Fibroblast of lung (primary cell): ENCODE measurements around the gene STK32C.

Experiments used
- CTCF ChIP-seq, 2 donors: IDR thresholded peaks in 1 of 2; conservative IDR thresholded peaks in 1 of 2; 1 replicate in 1 of 2; 2 replicates in 1 of 2; pipeline ENCODE4 v1.5.1; 2011 to 2012; ENCODE audit warnings: low read length in 2 of 2, control low read depth in 1 of 2, inconsistent platforms in 1 of 2, low read depth in 1 of 2, mild to moderate bottlenecking in 1 of 2
- EZH2 ChIP-seq: IDR thresholded peaks from 2 replicates; pipeline ENCODE4 v1.5.1; 2012; ENCODE audit warnings: low read length, control low read depth, mild to moderate bottlenecking; ENCODE audit errors: missing control alignments

GRCh38 chr10:132282667-132283603 is 24.8 kb downstream of the STK32C start:
- TF ChIP-seq EZH2 (no peak), CTCF (conservative IDR thresholded peaks at IDR 0.05 in 1 of 2, IDR thresholded peaks at IDR 0.05 in 1 of 2; ENCODE audit: low read depth in 1 of 2, low read length in 2 of 2) (no peak)
